ENCODE results near the gene MAPK1IP1L.
"Not testable (repeated sequence)": the region's sequence is repeated elsewhere in the genome, so short reads cannot be mapped to it uniquely, and the experiment has no call there.

The MAPK1IP1L gene

GRCh38 chr14:55026793-55027561 lies 24.5 kb upstream of the MAPK1IP1L start, which contains the start of the genes SOCS4 and WDHD1:
TSS of gene SOCS4 (plus strand) at chr14:55027236. CDS start at chr14:55043042, 15,806 bp downstream.
TSS of gene WDHD1 (minus strand) at chr14:55027099. CDS start at chr14:55026787, 312 bp downstream.
- Histone ChIP-seq H3K4me3 (replicated peaks; ENCODE audit: insufficient read depth, low read length) (peak within 1 kb of the TSS; percentile 66), H3K27ac (replicated peaks) (peak within 1 kb of the TSS; percentile 82), H3K27me3 (ENCODE audit: insufficient read depth, poor library complexity, severe bottlenecking) (no peaks in the 10 kb centered on the region)
- peak; percentile 92 to 97 for DNase-seq (ENCODE audit: low read depth in 1 of 2, low spot score in 1 of 2)
- TF ChIP-seq, protein P1, sequence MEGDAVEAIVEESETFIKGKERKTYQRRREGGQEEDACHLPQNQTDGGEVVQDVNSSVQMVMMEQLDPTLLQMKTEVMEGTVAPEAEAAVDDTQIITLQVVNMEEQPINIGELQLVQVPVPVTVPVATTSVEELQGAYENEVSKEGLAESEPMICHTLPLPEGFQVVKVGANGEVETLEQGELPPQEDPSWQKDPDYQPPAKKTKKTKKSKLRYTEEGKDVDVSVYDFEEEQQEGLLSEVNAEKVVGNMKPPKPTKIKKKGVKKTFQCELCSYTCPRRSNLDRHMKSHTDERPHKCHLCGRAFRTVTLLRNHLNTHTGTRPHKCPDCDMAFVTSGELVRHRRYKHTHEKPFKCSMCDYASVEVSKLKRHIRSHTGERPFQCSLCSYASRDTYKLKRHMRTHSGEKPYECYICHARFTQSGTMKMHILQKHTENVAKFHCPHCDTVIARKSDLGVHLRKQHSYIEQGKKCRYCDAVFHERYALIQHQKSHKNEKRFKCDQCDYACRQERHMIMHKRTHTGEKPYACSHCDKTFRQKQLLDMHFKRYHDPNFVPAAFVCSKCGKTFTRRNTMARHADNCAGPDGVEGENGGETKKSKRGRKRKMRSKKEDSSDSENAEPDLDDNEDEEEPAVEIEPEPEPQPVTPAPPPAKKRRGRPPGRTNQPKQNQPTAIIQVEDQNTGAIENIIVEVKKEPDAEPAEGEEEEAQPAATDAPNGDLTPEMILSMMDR (IDR thresholded peaks at IDR 0.05; ENCODE audit: insufficient read depth, low read length), result no peak
- TF ChIP-seq POLR2AphosphoS5 (IDR thresholded peaks at IDR 0.05; ENCODE audit: low read depth), result peak; percentile 87
- peak; percentile 79; the same call in 1 of the 2 replicates for TF ChIP-seq SPI1 (IDR thresholded peaks at IDR 0.05; ENCODE audit: borderline replicate concordance, low read depth)

DNA sequence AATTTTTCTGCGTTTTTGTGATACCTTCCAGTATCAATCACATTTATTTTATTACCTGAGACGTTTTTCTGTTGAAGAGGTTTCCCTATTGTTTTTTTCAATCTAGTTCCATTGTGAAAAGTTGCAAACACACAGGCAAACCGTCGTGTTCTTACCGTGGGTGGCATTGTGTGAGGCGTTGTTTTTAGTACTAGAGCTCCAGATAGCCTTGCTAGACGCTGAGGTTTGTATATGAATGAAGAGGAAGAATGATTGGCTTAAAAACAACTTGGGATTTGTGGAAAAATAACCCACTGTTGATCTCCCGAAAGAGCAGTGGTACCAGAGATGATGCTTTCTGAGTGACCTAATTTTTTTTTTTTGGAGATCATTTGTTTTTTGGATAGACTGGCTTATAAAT lies 23.4 kb upstream of the MAPK1IP1L start:
- TF ChIP-seq POLR2AphosphoS5 (IDR thresholded peaks at IDR 0.05; ENCODE audit: low read depth), result no peak
- H3K27me3 ChIP-seq (ENCODE audit: insufficient read depth, poor library complexity, severe bottlenecking), result no peaks in the 10 kb centered on the region
- no peak for DNase-seq (ENCODE audit: low read depth in 1 of 2, low spot score in 1 of 2)
- peak overlapping the region; percentile 66 for H3K4me3 ChIP-seq (replicated peaks; ENCODE audit: insufficient read depth, low read length)
- H3K27ac ChIP-seq (replicated peaks), result peak overlapping the region; percentile 82

DNA sequence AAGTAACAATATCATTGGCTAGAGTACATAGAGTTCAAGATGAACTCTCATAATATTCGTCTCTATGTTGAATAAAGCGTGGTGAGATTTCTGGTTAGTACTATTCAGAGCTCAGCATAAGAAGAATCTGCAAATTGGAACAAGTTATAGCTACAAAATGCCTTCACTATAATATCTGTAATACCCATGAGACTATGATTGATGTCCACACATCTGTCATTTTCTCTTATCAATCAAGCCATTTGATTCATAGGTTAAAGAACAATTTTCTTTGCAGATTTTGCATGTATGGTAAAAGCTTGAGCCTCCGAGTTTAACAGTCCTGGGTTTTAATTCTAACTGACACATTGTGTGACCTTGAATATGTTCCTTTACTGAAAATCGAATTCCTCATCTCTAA lies 23.0 kb upstream of the MAPK1IP1L start:
- Histone ChIP-seq H3K4me3 (replicated peaks; ENCODE audit: insufficient read depth, low read length) (peak overlapping the region; percentile 66), H3K27ac (replicated peaks) (peak overlapping the region; percentile 82; the same call in 1 of the 2 replicates), H3K27me3 (ENCODE audit: insufficient read depth, poor library complexity, severe bottlenecking) (no peaks in the 10 kb centered on the region)
- TF ChIP-seq SPI1 (IDR thresholded peaks at IDR 0.05; ENCODE audit: borderline replicate concordance, low read depth), result no peak
- no peak for DNase-seq (ENCODE audit: low read depth in 1 of 2, low spot score in 1 of 2)

- Histone ChIP-seq H3K4me3 (replicated peaks; ENCODE audit: insufficient read depth, low read length) (no peak overlapping the region), H3K27ac (replicated peaks) (no peak overlapping the region), H3K27me3 (ENCODE audit: insufficient read depth, poor library complexity, severe bottlenecking) (no peaks in the 10 kb centered on the region)
- DNase-seq (ENCODE audit: low read depth in 1 of 2, low spot score in 1 of 2), result no peak
- TF ChIP-seq GABPA (IDR thresholded peaks at IDR 0.05; ENCODE audit: low read depth) (no peak), REST (IDR thresholded peaks at IDR 0.05; ENCODE audit: insufficient replicate concordance, low read depth) (no peak), SPI1 (IDR thresholded peaks at IDR 0.05; ENCODE audit: borderline replicate concordance, low read depth) (no peak), POLR2AphosphoS5 (IDR thresholded peaks at IDR 0.05; ENCODE audit: low read depth) (no peak)
- TF ChIP-seq, protein P1 (IDR thresholded peaks at IDR 0.05; ENCODE audit: insufficient read depth, low read length), result no peak
Measured at GRCh38 chr14:55031190-55031589, 20.3 kb upstream of the MAPK1IP1L start.

GRCh38 chr14:55037995-55038394 lies 13.5 kb upstream of the MAPK1IP1L start:
- H3K27me3 ChIP-seq (ENCODE audit: insufficient read depth, poor library complexity, severe bottlenecking); H3K27ac ChIP-seq (replicated peaks); DNase-seq (ENCODE audit: low read depth in 1 of 2, low spot score in 1 of 2); H3K4me3 ChIP-seq (replicated peaks; ENCODE audit: insufficient read depth, low read length): not testable (repeated sequence)

DNA sequence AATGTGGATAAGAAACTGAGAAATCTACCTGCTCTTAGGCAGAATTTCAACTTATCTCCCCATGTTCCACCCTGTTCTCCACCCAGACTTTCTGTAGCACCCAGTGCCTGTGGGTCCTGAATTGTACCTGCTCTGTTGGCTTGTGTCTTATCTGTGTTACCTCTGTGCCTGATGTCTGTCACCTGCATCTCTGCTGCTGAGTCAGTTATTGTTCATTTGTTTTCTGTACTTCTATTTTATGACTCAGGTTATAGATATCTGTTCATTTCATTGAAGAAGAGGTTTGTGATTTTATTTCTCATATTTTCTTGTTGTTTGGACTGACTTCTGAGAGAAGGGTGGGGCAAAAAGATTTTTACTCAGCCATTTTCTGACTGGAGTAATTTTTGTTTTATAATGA lies 12.7 kb upstream of the MAPK1IP1L start:
- TF ChIP-seq SPI1 (IDR thresholded peaks at IDR 0.05; ENCODE audit: borderline replicate concordance, low read depth), result no peak
- TF ChIP-seq, protein P1 (IDR thresholded peaks at IDR 0.05; ENCODE audit: insufficient read depth, low read length), result no peak
- TF ChIP-seq POLR2AphosphoS5 (IDR thresholded peaks at IDR 0.05; ENCODE audit: low read depth), result no peak
- TF ChIP-seq GABPA (IDR thresholded peaks at IDR 0.05; ENCODE audit: low read depth), result no peak
- TF ChIP-seq REST (IDR thresholded peaks at IDR 0.05; ENCODE audit: insufficient replicate concordance, low read depth), result no peak
- H3K27me3 ChIP-seq (ENCODE audit: insufficient read depth, poor library complexity, severe bottlenecking), result no peaks in the 10 kb centered on the region
- no peak for DNase-seq (ENCODE audit: low read depth in 1 of 2, low spot score in 1 of 2)
- no peak overlapping the region for H3K4me3 ChIP-seq (replicated peaks; ENCODE audit: insufficient read depth, low read length)
- H3K27ac ChIP-seq (replicated peaks), result no peak overlapping the region
